OCI-LY7 (cell line): ENCODE results near the gene ARHGAP45. TPM values are rescaled to one million over a fixed set of nuclear protein-coding genes. Genes with fewer than 3 reads are reported as not detected.

Source experiments
- BruUV-seq: library from RNA; stranded (reverse); fragments of 400-500 nt; replicated peaks from 2 replicates; lab custom pipeline; 2021; lab: Mats Ljungman, UMichigan
- CTCF ChIA-PET: fragments of 300-600 bp; sonication (Branson Sonifier 250); formaldehyde crosslinking; loops from one replicate; lab custom pipeline; 2022; ENCODE audit warnings: antibody characterized with exemption; ENCODE audit not compliant: unreplicated experiment; lab: Charles Lee
- POLR2A ChIA-PET: fragments of 300-600 bp; sonication (Branson Sonifier 250); formaldehyde crosslinking; loops from one replicate; lab custom pipeline; 2022; ENCODE audit warnings: antibody characterized with exemption; lab: Charles Lee
- DNase-seq: peaks from one replicate; pipeline ENCODE4 v3.0.0-alpha.2; 2015; ENCODE audit warnings: low spot score
- H2AFZ ChIP-seq: fragments of 200-600 bp; sonication (generic), shearing (Covaris generic); 2 replicates; pipeline ENCODE4 v1.6.1; 2014; ENCODE audit warnings: mild to moderate bottlenecking, antibody characterized with exemption, low read length, moderate library complexity
- H3K27ac ChIP-seq: fragments of 200-600 bp; sonication (generic); 2 replicates; pipeline ENCODE4 v1.5.1; 2014; ENCODE audit warnings: mixed run types, low read depth, mild to moderate bottlenecking, moderate library complexity, low read length, inconsistent platforms; ENCODE audit not compliant: poor library complexity, severe bottlenecking
- H3K36me3 ChIP-seq: fragments of 200-600 bp; sonication (generic); 2 replicates; pipeline ENCODE4 v1.6.1; 2014; ENCODE audit warnings: mild to moderate bottlenecking, antibody characterized with exemption, low read length, moderate library complexity, mixed read lengths; ENCODE audit not compliant: insufficient read depth
- H3K4me1 ChIP-seq: fragments of 200-600 bp; sonication (generic); 2 replicates; pipeline ENCODE4 v1.5.1; 2014; ENCODE audit warnings: mild to moderate bottlenecking, low read length; ENCODE audit not compliant: insufficient read depth, poor library complexity, severe bottlenecking
- H3K4me2 ChIP-seq: fragments of 200-600 bp; sonication (generic); 2 replicates; pipeline ENCODE4 v1.6.1; 2014; ENCODE audit warnings: mild to moderate bottlenecking, low read length
- H3K4me3 ChIP-seq: fragments of 200-600 bp; sonication (generic); 2 replicates; pipeline ENCODE4 v1.5.1; 2014; ENCODE audit warnings: mild to moderate bottlenecking, low read depth, low read length; ENCODE audit not compliant: poor library complexity, severe bottlenecking
- H3K79me2 ChIP-seq: fragments of 200-600 bp; sonication (generic); 2 replicates; pipeline ENCODE4 v1.6.1; 2016; ENCODE audit warnings: low read depth, mild to moderate bottlenecking, low read length, moderate library complexity, mixed read lengths; ENCODE audit not compliant: insufficient read depth
- H3K9me2 ChIP-seq: fragments of 200-600 bp; sonication (generic); 2 replicates; pipeline ENCODE4 v1.6.1; 2016; ENCODE audit warnings: mild to moderate bottlenecking, low read length, mixed read lengths; ENCODE audit not compliant: insufficient read depth
- H3K9me3 ChIP-seq: fragments of 200-600 bp; sonication (generic); 2 replicates; pipeline ENCODE4 v1.6.1; 2014; ENCODE audit warnings: mild to moderate bottlenecking, mixed run types, low read length, mixed read lengths
- H4K20me1 ChIP-seq: fragments of 200-600 bp; sonication (generic); 2 replicates; pipeline ENCODE4 v1.6.1; 2014; ENCODE audit warnings: mild to moderate bottlenecking, antibody characterized with exemption, low read length, moderate library complexity, mixed read lengths; ENCODE audit not compliant: insufficient read depth
- CTCF ChIP-seq: fragments of 200-600 bp; sonication (generic); conservative IDR thresholded peaks from 2 replicates; pipeline ENCODE4 v1.5.1; 2014; ENCODE audit warnings: mild to moderate bottlenecking, antibody characterized with exemption, low read length, moderate library complexity, mixed read lengths
- EZH2phosphoT487 ChIP-seq: fragments of 200-600 bp; sonication (generic); IDR thresholded peaks from 2 replicates; pipeline ENCODE4 v1.6.1; 2018; ENCODE audit warnings: low read depth, borderline replicate concordance, mild to moderate bottlenecking, mixed run types, antibody characterized with exemption, low read length, moderate library complexity, mixed read lengths
- intact Hi-C: fragments of 100-400 bp; cut with micrococcal nuclease; formaldehyde crosslinking; loops from one replicate; pipeline ENCODE4 v1.10.0; 2022; ENCODE audit not compliant: unreplicated experiment
- total RNA-seq, 2 experiments: library from RNA; depleted of rRNA in 1 of 2; stranded (reverse); fragments of >200 nt in 1 of 2; shearing (Covaris generic) in 1 of 2; gene quantifications; 2 replicates each; pipeline ENCODE4 v1.2.3, GENCODE V29; 2014 to 2022

Gene ARHGAP45
- total RNA-seq, 2 experiments from 2014 or later, result 135 to 143 TPM

GRCh38 chr19:1058112-1058511 is 8.9 kb upstream of the ARHGAP45 start:
- H3K4me1 ChIP-seq, result peaks cover 21% of the 10 kb centered on the region
- H3K4me3 ChIP-seq, result no peak overlapping the region
- H3K79me2 ChIP-seq, result no peaks in the 10 kb centered on the region
- ChIA-PET CTCF (no interaction called here), POLR2A (interaction anchor here (0.6 to 1.2 kb wide), 2 partner anchors 18 to 187 kb away, joined by 3 read pairs; no protein-coding TSS in a partner anchor)
- TF ChIP-seq EZH2phosphoT487 (no peak), CTCF (no peak)
- H3K9me2 ChIP-seq, result no peaks in the 10 kb centered on the region
- H2AFZ ChIP-seq, result no peak overlapping the region
- intact Hi-C loops, result loop anchor here (5.0 kb wide), 1 partner anchor 134 kb away; no protein-coding TSS in a partner anchor
- no TSS peak for BruUV-seq
- peak overlapping the region; percentile 41 for H3K27ac ChIP-seq
- peak overlapping the region; percentile 31 for H3K4me2 ChIP-seq
- H4K20me1 ChIP-seq, result no peaks in the 10 kb centered on the region
- DNase-seq, result peak; percentile 57
- H3K9me3 ChIP-seq, result no peaks in the 10 kb centered on the region
- H3K36me3 ChIP-seq, result peaks cover 18% of the 10 kb centered on the region; the same call in 1 of the 2 replicates

GRCh38 chr19:1060689-1061088 is 6.3 kb upstream of the ARHGAP45 start:
- TF ChIP-seq EZH2phosphoT487 (no peak), CTCF (no peak)
- BruUV-seq, result no TSS peak
- intact Hi-C loops, result no loop called here
- POLR2A ChIA-PET, result interaction anchor here (0.6 kb wide), 2 partner anchors 13 to 52 kb away, joined by 3 to 6 read pairs; no protein-coding TSS in a partner anchor
- H3K4me3 ChIP-seq, result no peak overlapping the region
- H3K79me2 ChIP-seq, result no peaks in the 10 kb centered on the region
- no peaks in the 10 kb centered on the region for H3K9me2 ChIP-seq
- no peak overlapping the region for H3K4me2 ChIP-seq
- H3K36me3 ChIP-seq, result peaks cover 7% of the 10 kb centered on the region; the same call in 1 of the 2 replicates
- H2AFZ ChIP-seq, result no peak overlapping the region
- CTCF ChIA-PET, result no interaction called here
- no peaks in the 10 kb centered on the region for H4K20me1 ChIP-seq
- peaks cover 45% of the 10 kb centered on the region for H3K4me1 ChIP-seq
- no peak overlapping the region for H3K27ac ChIP-seq
- no peaks in the 10 kb centered on the region for H3K9me3 ChIP-seq
- no peak for DNase-seq

- intact Hi-C loops, result no loop called here
- no peaks in the 10 kb centered on the region for H3K9me2 ChIP-seq
- H3K36me3 ChIP-seq, result peaks cover 7% of the 10 kb centered on the region; the same call in 1 of the 2 replicates
- POLR2A ChIA-PET, result no interaction called here
- BruUV-seq, result no TSS peak
- H3K4me1 ChIP-seq, result peaks cover 55% of the 10 kb centered on the region
- no peak overlapping the region for H3K4me2 ChIP-seq
- DNase-seq, result no peak
- CTCF ChIA-PET, result no interaction called here
- H4K20me1 ChIP-seq, result no peaks in the 10 kb centered on the region
- no peak overlapping the region for H2AFZ ChIP-seq
- H3K9me3 ChIP-seq, result no peaks in the 10 kb centered on the region
- no peaks in the 10 kb centered on the region for H3K79me2 ChIP-seq
- H3K27ac ChIP-seq, result no peak overlapping the region
- TF ChIP-seq EZH2phosphoT487, result no peak
- TF ChIP-seq CTCF, result no peak
- no peak overlapping the region for H3K4me3 ChIP-seq
Observed at GRCh38 chr19:1061987-1062386, 5.0 kb upstream of the ARHGAP45 start.
